K562 (cell line): ENCODE measurements around the gene KBTBD4. TPM values are rescaled to one million over a fixed set of nuclear protein-coding genes. Genes with fewer than 3 reads are reported as not detected.
A peak's percentile ranks its signal among the peaks of the same experiment; 100 is the strongest.

ENCODE experiments used
- ERF ChIP-seq: fragments of 450-650 bp; formaldehyde crosslinking; IDR thresholded peaks from 2 replicates; pipeline ENCODE4 v1.4.0; 2020; ENCODE audit warnings: mild to moderate bottlenecking, mixed read lengths
- NCOA1 ChIP-seq: fragments of 450-650 bp; IDR thresholded peaks from 2 replicates; pipeline ENCODE4 v1.6.1; 2016; ENCODE audit warnings: low read depth
- RFX7 ChIP-seq: fragments of 250-450 bp; sonication (Bioruptor Pico); IDR thresholded peaks from 2 replicates; pipeline ENCODE4 v1.5.1; 2021; ENCODE audit warnings: mild to moderate bottlenecking
- SAP30 ChIP-seq: fragments of 200-600 bp; sonication (generic); IDR thresholded peaks from 2 replicates; pipeline ENCODE4 v1.6.1; 2012; ENCODE audit warnings: borderline replicate concordance, low read depth, mild to moderate bottlenecking, moderate library complexity, low read length, control low read depth, inconsistent platforms; ENCODE audit not compliant: insufficient read depth, poor library complexity, severe bottlenecking
- TBP ChIP-seq: optimal IDR thresholded peaks from 2 replicates; pipeline ENCODE3; 2011; ENCODE audit warnings: low read depth, low read length, improper control_type of control experiment
- polyA plus RNA-seq, 8 experiments: library from polyadenylated mRNA; depleted of rRNA in 4 of 8; stranded (reverse) in 5 of 8; unstranded in 3 of 8; fragments of >200 nt; fragmentation: Nextera tagmentation in 2 of 8; fragmentation: Illumina TruSeq in 1 of 8; extraction: Ambion mirVana in 2 of 8; extraction: Trizol in 1 of 8; gene quantifications; 2 replicates each; pipeline versions ENCODE4 v1.2.1 to v1.2.3, GENCODE V29; 2011 to 2014; ENCODE audit warnings: inconsistent platforms in 1 of 8, missing spikeins in 1 of 8
- total RNA-seq, 7 experiments: library from RNA; depleted of rRNA in 6 of 7; stranded (reverse); fragments of >200 nt in 6 of 7; fragmentation: Illumina TruSeq in 2 of 7; extraction: Trizol in 2 of 7; gene quantifications; 2 replicates each; pipeline versions ENCODE4 v1.2.1 to v1.2.3, GENCODE V29; 2011 to 2021; ENCODE audit warnings: low replicate concordance in 1 of 7
- TF ChIP-seq, protein P1 (sequence below), 2 experiments: fragments of 450-650 bp in 1 of 2; sonication (generic) in 1 of 2; formaldehyde crosslinking in 1 of 2; IDR thresholded peaks; 2 replicates each; pipeline versions ENCODE4 v1.7.1 to v1.9.0; 2016 to 2022; ENCODE audit warnings: inconsistent platforms in 1 of 2, mild to moderate bottlenecking in 1 of 2, missing genetic modification reagents in 1 of 2
- TF ChIP-seq, protein P2 (sequence below): sonication (generic); formaldehyde crosslinking; IDR thresholded peaks from 2 replicates; pipeline ENCODE4 v1.8.0; 2022; ENCODE audit warnings: missing genetic modification reagents, mild to moderate bottlenecking, borderline replicate concordance

Gene KBTBD4
- total and polyA plus RNA-seq, 9 of the 15 experiments (the other 6 are each of a cell fraction or from before 2014, with no cell fraction given): 7.0 to 33.9 (median 13.3) TPM

DNA sequence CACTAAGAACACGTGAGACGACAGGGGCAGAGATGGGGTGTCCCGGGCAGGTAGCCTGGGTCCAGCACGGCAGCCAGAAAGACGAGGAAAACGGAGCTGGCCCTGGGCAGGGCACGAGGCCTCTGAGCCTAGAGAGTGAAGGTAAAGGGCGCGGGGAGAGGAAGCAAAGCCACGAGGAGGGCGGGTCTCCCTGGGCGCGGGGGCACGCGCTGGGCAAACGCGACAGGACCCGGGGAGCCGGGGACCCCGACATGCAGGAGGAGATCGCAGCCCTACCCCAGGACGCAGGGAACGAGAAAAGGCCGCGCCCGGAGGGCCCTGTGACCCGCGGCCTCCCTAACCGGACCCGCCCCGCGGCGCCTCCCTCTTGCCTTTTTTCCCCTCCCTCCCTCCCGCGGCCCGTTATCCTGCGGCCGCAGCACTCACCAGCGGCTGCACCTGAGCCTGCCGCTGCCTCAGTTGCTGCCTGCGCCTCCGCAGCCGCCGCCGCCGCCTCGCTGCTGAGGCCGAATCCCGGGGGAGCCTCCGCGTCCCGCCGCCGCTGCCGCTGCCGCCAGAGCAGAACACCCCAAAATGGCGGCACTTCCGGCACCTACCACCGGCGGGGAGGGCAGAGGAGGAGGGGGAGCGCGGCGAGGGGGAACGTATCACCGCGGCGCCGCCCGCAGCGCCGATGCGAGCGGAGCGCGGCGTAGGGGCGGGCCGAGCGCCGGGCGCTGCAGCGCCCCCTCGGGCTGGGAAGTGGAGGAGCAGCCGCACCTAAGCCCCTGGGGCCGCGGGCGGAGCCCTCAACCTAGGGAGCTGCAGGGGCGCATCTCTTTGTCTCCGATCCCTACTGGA lies 26.0 kb downstream of the KBTBD4 start, which contains the start of gene CELF1 (continued):
- TF ChIP-seq, protein P1, sequence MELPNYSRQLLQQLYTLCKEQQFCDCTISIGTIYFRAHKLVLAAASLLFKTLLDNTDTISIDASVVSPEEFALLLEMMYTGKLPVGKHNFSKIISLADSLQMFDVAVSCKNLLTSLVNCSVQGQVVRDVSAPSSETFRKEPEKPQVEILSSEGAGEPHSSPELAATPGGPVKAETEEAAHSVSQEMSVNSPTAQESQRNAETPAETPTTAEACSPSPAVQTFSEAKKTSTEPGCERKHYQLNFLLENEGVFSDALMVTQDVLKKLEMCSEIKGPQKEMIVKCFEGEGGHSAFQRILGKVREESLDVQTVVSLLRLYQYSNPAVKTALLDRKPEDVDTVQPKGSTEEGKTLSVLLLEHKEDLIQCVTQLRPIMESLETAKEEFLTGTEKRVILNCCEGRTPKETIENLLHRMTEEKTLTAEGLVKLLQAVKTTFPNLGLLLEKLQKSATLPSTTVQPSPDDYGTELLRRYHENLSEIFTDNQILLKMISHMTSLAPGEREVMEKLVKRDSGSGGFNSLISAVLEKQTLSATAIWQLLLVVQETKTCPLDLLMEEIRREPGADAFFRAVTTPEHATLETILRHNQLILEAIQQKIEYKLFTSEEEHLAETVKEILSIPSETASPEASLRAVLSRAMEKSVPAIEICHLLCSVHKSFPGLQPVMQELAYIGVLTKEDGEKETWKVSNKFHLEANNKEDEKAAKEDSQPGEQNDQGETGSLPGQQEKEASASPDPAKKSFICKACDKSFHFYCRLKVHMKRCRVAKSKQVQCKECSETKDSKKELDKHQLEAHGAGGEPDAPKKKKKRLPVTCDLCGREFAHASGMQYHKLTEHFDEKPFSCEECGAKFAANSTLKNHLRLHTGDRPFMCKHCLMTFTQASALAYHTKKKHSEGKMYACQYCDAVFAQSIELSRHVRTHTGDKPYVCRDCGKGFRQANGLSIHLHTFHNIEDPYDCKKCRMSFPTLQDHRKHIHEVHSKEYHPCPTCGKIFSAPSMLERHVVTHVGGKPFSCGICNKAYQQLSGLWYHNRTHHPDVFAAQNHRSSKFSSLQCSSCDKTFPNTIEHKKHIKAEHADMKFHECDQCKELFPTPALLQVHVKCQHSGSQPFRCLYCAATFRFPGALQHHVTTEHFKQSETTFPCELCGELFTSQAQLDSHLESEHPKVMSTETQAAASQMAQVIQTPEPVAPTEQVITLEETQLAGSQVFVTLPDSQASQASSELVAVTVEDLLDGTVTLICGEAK (IDR thresholded peaks at IDR 0.05): peak; percentile 82
- TF ChIP-seq, protein P1 (CRISPR knock-in tag; IDR thresholded peaks at IDR 0.05): no peak
- peak; percentile 73 for TF ChIP-seq SAP30
- TF ChIP-seq, protein P2, sequence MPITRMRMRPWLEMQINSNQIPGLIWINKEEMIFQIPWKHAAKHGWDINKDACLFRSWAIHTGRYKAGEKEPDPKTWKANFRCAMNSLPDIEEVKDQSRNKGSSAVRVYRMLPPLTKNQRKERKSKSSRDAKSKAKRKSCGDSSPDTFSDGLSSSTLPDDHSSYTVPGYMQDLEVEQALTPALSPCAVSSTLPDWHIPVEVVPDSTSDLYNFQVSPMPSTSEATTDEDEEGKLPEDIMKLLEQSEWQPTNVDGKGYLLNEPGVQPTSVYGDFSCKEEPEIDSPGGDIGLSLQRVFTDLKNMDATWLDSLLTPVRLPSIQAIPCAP: 0 out of 2 replicates have a peak, but pooled peaks have one; percentile 87
- no peak for TF ChIP-seq NCOA1
- TF ChIP-seq ERF: 0 out of 2 replicates have a peak, but pooled peaks have one; percentile 12
- TF ChIP-seq RFX7 (CRISPR knock-in tag): no peak
- TF ChIP-seq TBP: peak; percentile 54
